ENCODE measurements around the gene GBA3. TPM values are rescaled to one million over a fixed set of nuclear protein-coding genes. Genes with fewer than 3 reads are reported as not detected.

The GBA3 gene
- total RNA-seq, 3 donors from 2014 or later, result 4.0 to 9.0 (median 8.1) TPM

GRCh38 chr4:22653752-22654151 lies 39.0 kb upstream of the GBA3 start:
- intact Hi-C loops (cut with DNase I, micrococcal nuclease), result no loop called here
- Histone ChIP-seq H3K4me1 (ENCODE audit: low read depth) (no peaks in the 10 kb centered on the region), H3K36me3 (ENCODE audit: low read depth) (no peaks in the 10 kb centered on the region), H3K4me3 (no peak overlapping the region), H3K9me3 (no peaks in the 10 kb centered on the region)
- no peak for ATAC-seq
- no peak for DNase-seq
- no peak for TF ChIP-seq CTCF (IDR thresholded peaks at IDR 0.05)

- intact Hi-C loops (cut with DNase I, micrococcal nuclease), result no loop called here
- Histone ChIP-seq H3K9me3 (no peaks in the 10 kb centered on the region), H3K36me3 (ENCODE audit: low read depth) (no peaks in the 10 kb centered on the region), H3K4me3 (no peak overlapping the region), H3K4me1 (ENCODE audit: low read depth) (no peaks in the 10 kb centered on the region)
- ATAC-seq (no peak), DNase-seq (no peak)
- TF ChIP-seq CTCF (IDR thresholded peaks at IDR 0.05), result no peak
These were observed 31.3 kb upstream of the GBA3 start for GRCh38 chr4:22661443-22661842.

GRCh38 chr4:22667332-22667940 lies 25.3 kb upstream of the GBA3 start:
- no peak for ATAC-seq
- Histone ChIP-seq H3K9me3 (no peaks in the 10 kb centered on the region), H3K36me3 (ENCODE audit: low read depth) (no peaks in the 10 kb centered on the region), H3K4me1 (ENCODE audit: low read depth) (no peaks in the 10 kb centered on the region), H3K4me3 (no peak overlapping the region)
- no peak for TF ChIP-seq CTCF (IDR thresholded peaks at IDR 0.05)
- DNase-seq, result no peak
- intact Hi-C loops (cut with DNase I, micrococcal nuclease), result no loop called here

DNA sequence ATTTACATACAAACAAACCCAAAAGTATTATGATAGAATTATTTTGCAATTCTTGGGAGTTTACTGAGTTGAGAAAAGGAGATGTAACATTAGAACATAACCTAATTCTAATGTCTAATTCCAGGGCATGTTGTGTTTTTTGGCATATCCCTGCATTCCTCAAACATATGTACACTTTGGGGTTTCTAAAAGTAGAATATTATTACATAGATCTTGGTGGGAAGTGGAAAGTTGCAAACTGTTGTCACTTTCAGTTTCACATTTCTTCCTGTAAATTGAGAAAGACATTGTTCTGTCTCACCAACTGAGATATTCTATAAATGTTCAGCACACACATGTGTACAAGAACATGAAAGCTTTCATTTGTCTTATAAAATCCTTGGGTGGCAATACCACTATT lies 24.4 kb upstream of the GBA3 start:
- no peaks in the 10 kb centered on the region for H3K4me1 ChIP-seq (ENCODE audit: low read depth)
- H3K9me3 ChIP-seq, result no peaks in the 10 kb centered on the region
- intact Hi-C loops (cut with DNase I, micrococcal nuclease), result no loop called here
- TF ChIP-seq CTCF (IDR thresholded peaks at IDR 0.05), result no peak
- no peak overlapping the region for H3K4me3 ChIP-seq
- no peak for ATAC-seq
- DNase-seq, result no peak
- H3K36me3 ChIP-seq (ENCODE audit: low read depth), result no peaks in the 10 kb centered on the region

DNA sequence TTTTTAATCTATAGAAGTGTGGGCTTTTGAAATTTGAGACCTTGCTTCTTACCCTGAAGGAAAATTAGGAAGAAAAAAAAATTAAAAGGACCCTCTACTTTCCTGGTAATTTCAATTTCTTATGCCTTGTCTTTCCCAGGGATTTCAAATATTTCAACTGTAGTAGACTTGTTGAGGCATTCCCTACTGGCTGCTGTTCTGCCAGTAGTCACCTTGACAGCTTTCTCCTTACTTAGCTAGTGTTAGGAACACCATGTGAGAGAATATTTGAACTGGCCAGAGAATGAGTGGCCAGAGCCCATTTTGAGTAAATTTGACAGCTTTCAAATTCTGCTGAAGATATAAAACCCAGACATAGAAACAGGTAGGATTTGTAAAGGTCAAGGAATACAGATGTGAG lies 24.0 kb upstream of the GBA3 start:
- H3K9me3 ChIP-seq, result no peaks in the 10 kb centered on the region
- no peak for DNase-seq
- no peaks in the 10 kb centered on the region for H3K4me1 ChIP-seq (ENCODE audit: low read depth)
- H3K36me3 ChIP-seq (ENCODE audit: low read depth), result no peaks in the 10 kb centered on the region
- no peak for TF ChIP-seq CTCF (IDR thresholded peaks at IDR 0.05)
- no peak overlapping the region for H3K4me3 ChIP-seq
- no peak for ATAC-seq
- intact Hi-C loops (cut with DNase I, micrococcal nuclease), result no loop called here

DNA sequence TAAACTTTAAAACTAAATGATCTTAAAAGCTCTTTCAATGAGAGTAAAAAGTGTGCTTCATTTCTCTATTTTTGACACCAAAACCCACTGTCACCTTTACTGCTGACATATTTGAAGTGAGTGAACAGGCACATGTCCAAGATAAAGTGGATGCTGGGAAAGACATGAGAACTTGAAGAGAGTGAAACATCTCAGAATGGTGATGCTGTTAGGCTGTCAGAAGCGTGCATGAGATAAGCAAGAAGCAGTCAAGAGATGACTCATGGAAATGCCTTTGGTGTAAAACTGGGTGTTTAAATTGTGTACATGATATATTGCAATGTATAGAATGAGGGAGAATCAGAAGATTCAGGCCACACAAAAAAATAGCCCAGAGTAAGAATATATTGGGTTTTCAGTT lies 21.8 kb upstream of the GBA3 start:
- Histone ChIP-seq H3K9me3 (no peaks in the 10 kb centered on the region), H3K4me1 (ENCODE audit: low read depth) (no peaks in the 10 kb centered on the region), H3K4me3 (no peak overlapping the region), H3K36me3 (ENCODE audit: low read depth) (no peaks in the 10 kb centered on the region)
- no peak for TF ChIP-seq CTCF (IDR thresholded peaks at IDR 0.05)
- DNase-seq (no peak), ATAC-seq (no peak)
- intact Hi-C loops (cut with DNase I, micrococcal nuclease), result no loop called here
